BE2C (cell line): ENCODE results near the gene MSL1.

ENCODE experiments used
- DNase-seq: peaks from one replicate; pipeline ENCODE4 v3.0.0-alpha.2; 2020
- H3K27me3 ChIP-seq: fragments of 250-450 bp; sonication (Bioruptor Pico); 2 replicates; pipeline ENCODE4 v1.5.1; 2020; ENCODE audit warnings: mild to moderate bottlenecking
- H3K36me3 ChIP-seq: fragments of 250-450 bp; sonication (Bioruptor Pico); 2 replicates; pipeline ENCODE4 v1.5.1; 2020; ENCODE audit warnings: mild to moderate bottlenecking
- H3K4me1 ChIP-seq: fragments of 250-450 bp; sonication (Bioruptor Pico); 2 replicates; pipeline ENCODE4 v1.5.1; 2020
- H3K4me3 ChIP-seq: 2 replicates; pipeline ENCODE4 v1.5.1; 2011; ENCODE audit warnings: low read depth, low read length
- H3K9me3 ChIP-seq: fragments of 250-450 bp; sonication (Bioruptor Pico); 2 replicates; pipeline ENCODE4 v1.5.1; 2020
- TF ChIP-seq, protein P1 (sequence below): IDR thresholded peaks from 2 replicates; pipeline ENCODE4 v1.5.1; 2012; ENCODE audit warnings: mild to moderate bottlenecking, low read depth, low read length

MSL1 gene

DNA sequence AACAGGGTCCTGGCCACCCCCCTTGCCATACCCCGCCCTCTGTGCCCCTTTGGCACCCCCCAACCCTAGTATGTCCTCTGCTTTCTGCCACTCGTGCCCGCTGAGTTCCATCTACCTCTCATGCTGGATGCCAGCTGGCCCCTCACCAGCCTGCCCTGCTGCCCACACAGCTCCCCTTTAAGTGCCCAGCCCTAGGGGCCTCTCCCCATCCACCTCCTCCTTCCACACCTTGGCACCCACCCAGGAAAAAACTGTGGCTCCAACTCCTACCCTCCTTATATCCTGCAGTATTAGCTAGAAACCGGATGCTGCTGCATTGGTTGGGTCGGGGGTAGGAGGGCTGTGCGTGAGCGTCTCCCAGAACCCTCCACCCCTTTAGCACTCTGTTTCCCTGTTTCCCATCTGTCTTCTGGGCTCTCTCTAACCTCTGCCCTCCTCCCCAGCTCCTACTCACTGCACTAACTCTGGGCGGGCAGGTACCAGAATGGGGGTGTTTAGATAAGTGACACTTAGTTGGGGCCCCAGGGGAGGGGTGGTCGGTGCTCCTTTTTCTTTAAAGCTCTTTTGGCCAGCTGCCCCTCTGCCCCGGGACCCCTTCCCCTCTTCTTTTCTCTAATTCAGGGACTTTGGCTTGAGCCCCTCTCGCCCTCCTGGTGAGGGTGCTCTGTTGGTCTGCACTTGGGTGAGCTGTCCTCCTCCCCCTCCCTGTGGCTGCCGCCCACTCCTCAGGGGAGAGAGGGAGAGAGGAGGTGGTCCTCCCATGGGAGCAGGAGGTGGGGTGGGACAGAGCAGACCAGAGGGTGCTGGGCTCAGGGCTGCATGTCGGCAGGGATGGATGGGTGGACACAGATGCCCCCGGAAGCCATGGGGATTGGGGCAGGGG is 31.3 kb upstream of the MSL1 start:
- H3K27me3 ChIP-seq, result no peaks in the 10 kb centered on the region
- TF ChIP-seq, protein P1, sequence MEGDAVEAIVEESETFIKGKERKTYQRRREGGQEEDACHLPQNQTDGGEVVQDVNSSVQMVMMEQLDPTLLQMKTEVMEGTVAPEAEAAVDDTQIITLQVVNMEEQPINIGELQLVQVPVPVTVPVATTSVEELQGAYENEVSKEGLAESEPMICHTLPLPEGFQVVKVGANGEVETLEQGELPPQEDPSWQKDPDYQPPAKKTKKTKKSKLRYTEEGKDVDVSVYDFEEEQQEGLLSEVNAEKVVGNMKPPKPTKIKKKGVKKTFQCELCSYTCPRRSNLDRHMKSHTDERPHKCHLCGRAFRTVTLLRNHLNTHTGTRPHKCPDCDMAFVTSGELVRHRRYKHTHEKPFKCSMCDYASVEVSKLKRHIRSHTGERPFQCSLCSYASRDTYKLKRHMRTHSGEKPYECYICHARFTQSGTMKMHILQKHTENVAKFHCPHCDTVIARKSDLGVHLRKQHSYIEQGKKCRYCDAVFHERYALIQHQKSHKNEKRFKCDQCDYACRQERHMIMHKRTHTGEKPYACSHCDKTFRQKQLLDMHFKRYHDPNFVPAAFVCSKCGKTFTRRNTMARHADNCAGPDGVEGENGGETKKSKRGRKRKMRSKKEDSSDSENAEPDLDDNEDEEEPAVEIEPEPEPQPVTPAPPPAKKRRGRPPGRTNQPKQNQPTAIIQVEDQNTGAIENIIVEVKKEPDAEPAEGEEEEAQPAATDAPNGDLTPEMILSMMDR, result no peak
- peaks cover 58% of the 10 kb centered on the region for H3K36me3 ChIP-seq
- no peak overlapping the region for H3K4me3 ChIP-seq
- H3K4me1 ChIP-seq, result peaks cover 6% of the 10 kb centered on the region; the same call in 1 of the 2 replicates
- no peaks in the 10 kb centered on the region for H3K9me3 ChIP-seq
- DNase-seq, result peak; percentile 24

DNA sequence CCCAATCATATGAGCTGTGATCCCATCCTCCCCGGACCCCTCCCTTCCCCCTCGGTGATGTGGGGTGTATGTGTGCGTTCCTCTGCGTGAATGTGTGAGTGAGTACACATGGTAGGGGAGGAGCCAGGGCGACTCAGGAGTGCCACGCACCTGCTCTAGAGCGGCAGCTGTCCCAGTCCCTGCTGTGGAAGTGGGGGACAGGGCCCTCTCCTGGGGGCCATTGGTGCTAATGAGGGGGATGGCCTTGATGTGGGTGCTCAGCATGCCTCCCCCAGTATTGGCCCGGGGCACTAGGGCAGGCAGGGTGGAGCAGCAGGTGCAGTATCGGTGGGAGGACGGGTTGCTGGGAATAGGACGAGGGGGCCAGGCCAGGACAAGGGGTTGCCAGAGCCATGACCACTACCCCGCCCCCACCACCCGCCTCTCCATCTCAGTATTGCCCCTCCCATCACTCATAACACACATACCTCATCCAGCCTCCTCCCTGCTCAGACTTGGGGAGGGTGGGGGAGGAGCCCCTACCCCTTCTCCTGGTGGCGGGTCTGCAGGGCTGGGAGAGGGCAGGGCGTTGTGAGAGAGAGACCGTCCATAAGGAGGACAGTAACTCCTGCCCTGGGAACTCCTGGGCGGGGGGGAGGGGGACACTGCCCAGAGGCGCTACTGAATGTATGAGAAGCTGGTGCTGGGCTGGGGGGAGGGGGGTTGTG is 29.9 kb upstream of the MSL1 start:
- TF ChIP-seq, protein P1, result no peak
- H3K4me3 ChIP-seq, result no peak overlapping the region
- H3K4me1 ChIP-seq, result peaks cover 6% of the 10 kb centered on the region; the same call in 1 of the 2 replicates
- no peaks in the 10 kb centered on the region for H3K9me3 ChIP-seq
- peaks cover 56% of the 10 kb centered on the region for H3K36me3 ChIP-seq
- peak; percentile 23 for DNase-seq
- H3K27me3 ChIP-seq, result no peaks in the 10 kb centered on the region

DNA sequence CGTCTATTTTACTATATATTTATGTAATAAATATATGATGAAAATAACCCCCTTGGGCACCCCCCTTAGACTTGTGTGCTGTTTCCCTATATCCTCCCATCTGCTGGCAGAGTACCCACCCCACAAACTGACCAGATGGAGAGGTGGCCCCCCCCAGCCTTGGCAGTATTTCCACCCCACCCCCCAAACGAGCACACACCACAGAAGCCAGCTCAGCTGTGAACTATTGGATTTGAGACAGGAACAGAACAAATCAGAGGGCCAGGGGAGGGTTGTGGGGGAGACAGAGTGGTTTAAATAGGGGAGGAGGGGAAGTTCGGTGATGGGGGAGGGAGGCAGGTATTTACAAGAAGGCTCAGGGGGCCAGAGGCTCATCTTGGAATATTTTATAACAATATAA is 29.2 kb upstream of the MSL1 start:
- TF ChIP-seq, protein P1, result no peak
- peaks cover 52% of the 10 kb centered on the region for H3K36me3 ChIP-seq
- peaks cover 6% of the 10 kb centered on the region; the same call in 1 of the 2 replicates for H3K4me1 ChIP-seq
- no peaks in the 10 kb centered on the region for H3K27me3 ChIP-seq
- H3K4me3 ChIP-seq, result no peak overlapping the region
- H3K9me3 ChIP-seq, result no peaks in the 10 kb centered on the region
- no peak for DNase-seq

DNA sequence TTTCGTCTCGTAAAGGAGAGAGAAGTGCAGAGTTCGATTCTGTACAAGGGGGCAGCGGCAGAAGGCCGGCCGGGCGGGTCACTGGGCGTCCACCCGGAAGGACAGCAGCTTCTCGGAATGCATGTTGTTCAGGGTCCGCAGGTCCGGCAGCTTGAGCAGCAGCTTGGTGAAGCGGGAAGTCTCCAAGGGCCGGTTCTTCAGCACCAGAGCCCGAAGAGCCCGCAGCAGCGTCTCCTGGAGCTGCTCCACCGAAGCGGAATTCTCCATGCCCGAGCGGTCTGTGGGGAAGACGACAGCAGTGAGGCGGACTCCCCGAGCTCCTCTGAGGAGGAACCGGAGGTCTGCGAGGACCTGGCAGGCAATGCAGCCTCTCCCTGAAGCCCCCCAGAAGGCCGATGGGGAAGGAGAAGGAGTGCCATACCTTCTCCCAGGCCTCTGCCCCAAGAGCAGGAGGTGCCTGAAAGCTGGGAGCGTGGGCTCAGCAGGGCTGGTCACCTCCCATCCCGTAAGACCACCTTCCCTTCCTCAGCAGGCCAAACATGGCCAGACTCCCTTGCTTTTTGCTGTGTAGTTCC is 28.7 kb upstream of the MSL1 start:
- DNase-seq, result no peak
- no peaks in the 10 kb centered on the region for H3K9me3 ChIP-seq
- H3K4me1 ChIP-seq, result peaks cover 6% of the 10 kb centered on the region; the same call in 1 of the 2 replicates

DNA sequence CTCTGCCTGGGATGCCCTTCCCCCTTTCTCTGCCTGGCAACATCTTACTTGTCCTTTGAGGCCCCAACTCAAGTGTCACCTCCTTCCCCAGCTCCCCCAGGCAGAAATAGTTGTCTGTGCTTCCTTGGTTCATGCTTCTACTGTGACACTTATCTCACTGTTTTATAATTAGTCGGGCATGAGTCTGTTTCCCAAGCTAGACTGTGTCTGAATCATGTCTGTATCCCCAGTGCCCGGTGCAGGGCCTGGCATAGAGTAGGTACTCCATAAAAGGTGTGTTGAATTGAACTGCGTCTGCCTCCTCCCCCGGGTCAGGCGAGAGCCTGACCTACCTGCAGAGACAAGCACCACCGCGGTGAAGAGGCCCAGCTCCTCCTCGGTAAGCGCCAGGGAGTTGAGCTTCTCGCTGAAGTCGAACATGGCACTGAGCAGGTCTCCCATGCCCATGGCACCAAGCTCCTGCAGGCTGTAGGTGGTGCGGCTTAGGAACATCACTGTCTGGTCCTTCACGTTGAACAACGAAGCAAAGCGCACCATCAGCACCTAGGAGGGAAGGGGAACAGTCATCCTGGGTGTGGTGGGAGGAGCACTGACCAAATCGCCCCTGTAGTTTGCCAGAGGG is 28.1 kb upstream of the MSL1 start:
- DNase-seq, result no peak
- Histone ChIP-seq H3K36me3 (peaks cover 50% of the 10 kb centered on the region), H3K27me3 (no peaks in the 10 kb centered on the region), H3K4me3 (no peak overlapping the region), H3K4me1 (peaks cover 11% of the 10 kb centered on the region), H3K9me3 (no peaks in the 10 kb centered on the region)
- TF ChIP-seq, protein P1, result no peak

More for the DNA sequence above, 28.7 kb upstream of the MSL1 start:
- Histone ChIP-seq H3K4me3 (no peak overlapping the region), H3K27me3 (no peaks in the 10 kb centered on the region), H3K36me3 (peaks cover 52% of the 10 kb centered on the region)
- TF ChIP-seq, protein P1, result no peak
